AG20443 (cell line): Measurements from ENCODE around the gene GNAO1.

Experiments
- DNase-seq: peaks from one replicate; pipeline ENCODE4 v3.0.0; 2012; ENCODE audit warnings: low spot score, mixed read lengths

GNAO1 gene

GRCh38 chr16:56266641-56267607 is 75.6 kb downstream of the GNAO1 start:
- no peak for DNase-seq

GRCh38 chr16:56267888-56268287 is 76.6 kb downstream of the GNAO1 start:
- no peak for DNase-seq

- no peak for DNase-seq
Measured at GRCh38 chr16:56268799-56269198, 77.5 kb downstream of the GNAO1 start.

GRCh38 chr16:56269281-56269680 is 78.0 kb downstream of the GNAO1 start:
- no peak for DNase-seq

GRCh38 chr16:56269811-56270684 is 78.8 kb downstream of the GNAO1 start:
- DNase-seq = peak; percentile 89

- DNase-seq = no peak
Measured at GRCh38 chr16:56270828-56271227, 79.5 kb downstream of the GNAO1 start.

DNA sequence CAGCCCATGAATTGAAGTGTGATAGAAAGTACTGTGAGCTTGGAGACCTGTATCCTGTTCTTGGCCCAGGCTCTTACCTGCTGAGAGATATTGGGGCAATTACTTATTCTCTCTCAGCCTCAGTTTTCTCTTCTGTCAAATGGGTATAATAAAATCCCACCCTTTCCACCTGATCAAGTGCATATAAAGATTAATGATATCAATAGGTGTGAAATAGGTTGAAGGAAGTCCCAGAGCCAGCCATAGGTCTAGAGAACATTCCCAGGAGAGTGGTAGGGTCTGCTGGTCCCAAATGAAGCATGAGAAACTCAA is 81.2 kb downstream of the GNAO1 start:
- DNase-seq = no peak

GRCh38 chr16:56273615-56274014 is 82.3 kb downstream of the GNAO1 start:
- no peak for DNase-seq

- DNase-seq = no peak
Measured at GRCh38 chr16:56274369-56274768, 83.1 kb downstream of the GNAO1 start.

- no peak for DNase-seq
Measured at GRCh38 chr16:56275076-56275475, 83.8 kb downstream of the GNAO1 start.

GRCh38 chr16:56275801-56276200 is 84.5 kb downstream of the GNAO1 start:
- DNase-seq = no peak

DNA sequence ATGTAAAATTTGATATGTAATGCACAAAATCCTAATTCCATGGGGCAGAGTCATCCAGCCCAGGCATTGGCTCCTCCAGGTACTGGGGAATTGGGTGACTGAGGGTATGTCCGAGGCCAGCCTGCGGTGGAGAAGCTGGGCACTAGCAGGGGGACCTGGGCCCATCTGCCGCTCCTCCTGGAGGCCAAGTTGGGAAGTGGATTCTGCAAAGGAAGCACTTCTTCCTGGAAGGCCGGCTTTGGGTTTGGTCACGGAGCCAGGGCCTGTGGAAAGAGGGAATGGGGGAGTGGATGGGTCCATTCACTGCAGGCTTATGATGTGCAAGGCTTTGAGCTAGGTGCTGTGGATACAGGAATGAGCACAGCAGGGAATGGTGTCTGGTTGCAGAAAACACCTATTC is 85.8 kb downstream of the GNAO1 start:
- DNase-seq = no peak

- no peak for DNase-seq
Measured at GRCh38 chr16:56278196-56278855, 87.0 kb downstream of the GNAO1 start.

GRCh38 chr16:56279132-56279531 is 87.8 kb downstream of the GNAO1 start:
- DNase-seq = no peak

- no peak for DNase-seq
Measured at GRCh38 chr16:56279914-56280313, 88.6 kb downstream of the GNAO1 start.

- DNase-seq = peak; percentile 54
Measured at GRCh38 chr16:56281249-56281805, 90.0 kb downstream of the GNAO1 start.

DNA sequence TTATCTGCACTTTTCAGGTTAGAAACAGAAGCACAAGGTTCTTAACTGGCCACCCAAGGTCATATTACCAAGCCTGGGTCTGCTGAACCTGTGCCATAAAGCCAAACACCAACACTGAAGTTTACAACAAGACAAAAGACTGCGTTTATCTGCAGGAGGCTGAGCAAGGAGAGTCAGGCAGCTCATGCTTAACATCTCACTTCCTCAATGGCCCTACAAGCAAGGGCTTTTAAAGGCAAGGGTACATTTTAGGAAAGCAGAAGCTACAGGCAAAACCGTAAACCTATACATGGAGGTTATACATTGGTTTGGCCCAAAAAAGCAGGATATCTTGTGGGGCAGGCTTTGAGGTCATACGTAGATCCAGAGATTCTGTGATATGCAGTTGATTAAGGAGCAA is 91.2 kb downstream of the GNAO1 start:
- DNase-seq = no peak

DNA sequence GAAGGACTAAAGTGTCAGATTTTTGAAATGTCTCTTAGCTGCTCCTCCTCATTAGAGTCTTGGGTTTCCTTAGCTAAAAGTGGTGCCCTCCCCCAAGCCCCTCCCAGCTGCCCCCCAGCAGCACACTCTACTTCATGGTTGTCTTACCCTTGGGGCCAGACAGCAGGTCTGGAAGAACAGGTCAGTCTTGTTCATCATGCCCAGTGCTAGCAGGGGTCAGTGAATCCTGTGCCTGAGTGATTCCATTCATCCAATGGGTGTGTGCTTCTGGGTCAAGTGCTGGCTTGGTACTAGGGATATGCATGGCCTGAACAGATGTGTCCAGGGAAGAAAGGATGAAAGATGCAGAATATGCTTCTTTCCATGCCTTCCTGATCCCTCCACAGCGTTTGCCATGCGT is 93.2 kb downstream of the GNAO1 start:
- no peak for DNase-seq

GRCh38 chr16:56286809-56287208 is 95.5 kb downstream of the GNAO1 start:
- DNase-seq = no peak

DNA sequence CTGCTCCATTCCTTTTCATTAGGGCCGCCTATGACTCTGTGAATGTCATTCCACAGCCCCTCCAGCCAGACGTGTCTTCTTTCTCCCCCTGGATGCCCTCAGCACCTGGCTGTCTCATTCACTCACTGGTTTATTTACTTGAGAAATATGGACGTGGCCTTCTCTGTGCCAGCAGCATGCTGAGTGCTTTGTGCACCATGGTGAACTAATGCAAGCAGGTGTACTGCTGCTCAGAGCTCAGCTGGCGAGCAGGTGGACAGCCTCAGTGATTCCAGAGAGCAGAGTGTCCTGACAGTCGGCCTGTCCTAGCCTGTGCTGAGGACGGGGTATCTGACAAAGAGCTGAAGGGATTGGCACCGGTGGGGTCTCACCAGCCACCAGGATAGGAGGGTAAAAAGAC is 96.7 kb downstream of the GNAO1 start:
- no peak for DNase-seq

DNA sequence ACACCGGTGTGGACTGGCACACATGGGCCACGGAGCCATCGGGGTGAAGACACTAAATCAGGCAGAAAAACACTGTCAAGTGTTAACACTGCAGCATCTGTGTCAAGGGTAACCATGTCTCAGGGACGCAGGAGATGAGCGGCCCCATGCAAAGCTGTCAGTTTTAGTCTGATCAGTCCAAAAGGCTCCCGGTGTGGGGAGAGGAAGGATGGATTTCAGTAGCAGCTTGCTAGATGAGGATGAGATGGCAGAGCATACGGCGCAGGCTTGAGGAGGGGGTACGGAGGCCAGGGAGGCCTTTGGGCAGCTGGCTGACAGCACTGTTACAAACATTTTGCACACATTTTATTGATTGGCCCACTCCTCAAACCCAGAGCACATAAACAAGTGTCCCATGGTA is 98.1 kb downstream of the GNAO1 start:
- DNase-seq = no peak

GRCh38 chr16:56289862-56290261 is 98.6 kb downstream of the GNAO1 start:
- no peak for DNase-seq
